ENCODE data around the gene HLA-DRA.

HLA-DRA gene

DNA sequence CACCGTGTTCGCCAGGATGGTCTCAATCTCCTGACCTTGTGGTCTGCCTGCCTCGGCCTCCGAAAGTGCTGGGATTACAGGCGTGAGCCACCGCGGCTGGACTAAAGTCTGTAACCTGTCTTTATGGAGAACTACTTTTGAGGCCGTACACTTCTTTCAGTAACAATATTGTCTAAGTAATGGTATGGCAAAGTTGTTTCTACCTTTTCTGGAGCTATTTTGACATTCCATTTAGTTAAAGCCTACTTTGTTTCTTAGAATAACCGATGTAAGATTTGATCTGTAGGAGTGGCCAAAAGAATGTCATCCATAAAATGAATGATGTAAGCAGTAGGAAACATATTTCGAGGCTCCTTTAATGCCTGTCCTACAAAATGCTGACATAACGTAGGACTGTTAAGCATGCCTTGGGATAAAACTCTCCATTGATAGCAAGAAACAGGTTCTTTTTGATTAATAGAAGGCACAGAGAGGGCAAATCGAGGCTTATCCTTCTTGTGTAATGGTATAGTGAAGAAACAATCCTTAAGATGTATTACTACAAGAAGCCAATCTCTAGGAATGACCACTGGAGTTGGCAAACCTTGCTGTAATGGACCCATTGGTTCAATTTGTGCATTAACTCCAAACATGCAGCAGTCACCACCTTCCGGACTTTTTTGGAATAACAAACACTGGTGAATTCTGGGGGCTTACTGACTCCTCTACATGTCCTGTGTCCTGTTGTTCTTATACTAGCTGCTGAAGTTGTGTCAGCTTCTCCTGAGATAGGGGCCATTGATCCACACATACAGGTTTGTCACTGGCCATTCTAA lies 35.9 kb downstream of the HLA-DRA start:
- DNase-seq, result no peak

DNA sequence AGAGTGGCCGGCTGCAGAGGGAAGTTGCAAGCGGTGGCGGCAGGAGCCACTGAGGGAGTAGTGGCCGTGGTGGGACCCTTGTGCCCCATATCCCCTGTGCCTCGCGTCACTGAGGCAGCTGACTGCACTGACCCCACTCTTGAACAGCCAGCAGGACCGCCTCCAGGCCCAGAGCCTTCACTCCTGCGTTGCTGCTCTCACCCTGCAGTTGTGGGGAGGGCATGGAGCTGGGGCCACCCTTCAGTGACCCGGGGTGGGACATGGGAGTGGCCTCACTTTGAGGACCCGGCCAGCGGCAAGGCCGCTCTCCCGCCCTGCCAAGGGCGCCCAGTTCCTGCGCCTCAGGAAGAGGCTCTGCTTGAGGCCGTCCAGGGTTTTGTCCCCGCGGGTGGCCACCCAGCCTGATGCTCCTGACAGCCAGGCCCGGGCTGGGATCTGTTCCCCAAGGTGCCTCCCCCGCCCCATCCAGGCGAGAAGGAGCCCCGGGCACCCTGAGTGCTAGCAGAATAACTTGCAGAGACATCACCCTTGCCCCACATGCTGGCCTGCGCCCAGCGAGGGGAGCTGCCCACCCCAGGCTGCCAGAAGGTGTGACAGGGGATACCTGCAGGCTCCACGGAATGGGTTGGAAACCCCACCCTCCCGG lies 44.4 kb downstream of the HLA-DRA start:
- no peak for DNase-seq

DNA sequence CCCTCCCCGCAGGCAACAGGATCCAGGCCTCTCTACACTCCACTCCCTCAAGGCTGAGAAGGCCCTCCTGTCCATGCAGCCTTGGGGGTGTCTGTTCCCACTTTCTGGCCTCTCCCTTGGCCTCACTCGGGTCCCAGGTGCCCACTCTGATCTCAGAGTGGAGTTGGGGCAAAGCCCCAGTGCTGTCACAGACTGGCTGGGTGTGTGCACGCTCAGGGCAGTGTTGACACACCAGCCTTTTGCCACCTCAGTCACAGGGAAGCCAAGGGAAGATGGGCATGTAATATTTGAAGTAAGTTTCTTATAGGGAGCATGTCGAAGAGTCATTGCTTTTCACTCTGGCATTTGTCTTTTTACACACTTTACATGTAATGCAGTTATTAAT lies 44.9 kb downstream of the HLA-DRA start:
- DNase-seq, result no peak

DNA sequence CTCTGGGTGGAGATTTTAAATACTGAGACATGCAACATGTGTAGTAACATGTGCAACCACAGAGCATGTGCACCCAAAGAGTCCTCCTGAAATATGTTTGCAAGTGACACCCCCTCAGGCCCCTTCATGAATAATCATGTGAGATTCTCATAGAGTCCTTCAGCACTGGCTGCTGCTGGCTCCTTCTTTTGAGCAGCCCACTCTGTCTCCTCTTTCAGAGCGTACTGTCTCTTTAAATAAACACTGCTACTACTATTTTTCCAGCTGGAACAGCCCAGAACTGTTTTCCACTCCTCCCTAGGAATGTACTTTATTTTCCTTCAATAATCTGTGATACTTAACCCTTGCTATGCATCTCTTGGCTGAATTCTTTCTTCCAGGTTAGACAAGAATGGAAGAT lies 48.4 kb downstream of the HLA-DRA start:
- DNase-seq, result no peak

DNA sequence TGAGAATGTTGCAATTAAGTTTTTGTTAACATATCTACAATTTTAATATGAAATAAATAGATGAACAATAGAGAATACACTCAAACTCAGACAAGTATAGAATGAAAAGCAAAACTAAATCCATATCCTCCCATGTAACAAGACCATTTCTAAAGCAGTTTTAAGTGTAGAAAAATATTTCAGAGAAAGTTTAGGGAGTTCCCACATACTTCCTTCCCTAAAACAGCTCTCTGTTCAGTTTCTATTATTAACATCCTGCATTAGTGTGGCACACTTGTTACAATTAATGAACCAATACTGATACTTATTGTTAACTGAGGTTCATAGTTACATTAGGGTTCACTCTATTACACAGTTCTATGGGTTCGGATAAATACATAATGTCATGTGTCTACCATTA lies 52.0 kb downstream of the HLA-DRA start:
- no peak for DNase-seq

DNA sequence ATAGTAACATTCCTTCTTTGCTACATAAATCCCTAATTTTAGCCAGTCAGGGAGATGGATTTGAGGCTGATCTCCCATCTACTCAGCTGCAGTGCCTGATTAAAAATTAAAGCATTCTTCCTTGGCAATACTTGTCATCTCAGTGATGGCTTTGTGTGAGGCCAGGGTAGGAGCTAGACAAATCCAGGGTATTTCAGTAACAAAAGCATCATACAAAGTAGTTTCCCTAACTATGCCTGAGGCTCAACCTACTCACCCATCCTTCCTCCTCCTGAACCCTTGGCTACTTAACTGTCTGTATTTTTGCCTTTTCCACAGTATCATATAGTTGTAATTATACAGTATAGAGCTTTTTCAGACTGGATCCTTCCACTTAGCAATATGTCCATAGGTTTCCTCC lies 52.7 kb downstream of the HLA-DRA start:
- no peak for DNase-seq

Measured in hypothalamus (tissue), 51 donors.